OCI-LY3 (cell line): ENCODE data around the gene SRP19.

Source experiments
- CTCF ChIP-seq: fragments of 200-600, 300-600 bp; sonication (generic); IDR thresholded peaks from 2 replicates; pipeline ENCODE4 v1.5.1; 2014; ENCODE audit warnings: antibody characterized with exemption, low read length, low read depth
- EZH2phosphoT487 ChIP-seq: fragments of 200-600 bp; shearing (Covaris generic); IDR thresholded peaks from 2 replicates; pipeline ENCODE4 v1.6.1; 2018; ENCODE audit warnings: antibody characterized with exemption, mixed run types, low read depth

- TF ChIP-seq CTCF (no peak), EZH2phosphoT487 (no peak)
Measured at GRCh38 chr5:112846556-112846955, 14.5 kb upstream of the SRP19 start.
